HT1080 (cell line): ENCODE measurements around the gene PCSK1. TPM values are rescaled to one million over a fixed set of nuclear protein-coding genes. Genes with fewer than 3 reads are reported as not detected.
"Not testable (repeated sequence)": the region's sequence is repeated elsewhere in the genome, so short reads cannot be mapped to it uniquely, and the experiment has no call there.

Source experiments
- DNase-seq: peaks from one replicate; pipeline ENCODE4 v3.0.0-alpha.2; 2015; ENCODE audit warnings: low read depth
- total RNA-seq: library from RNA; depleted of rRNA; stranded (reverse); fragments of >200 nt; shearing (Covaris generic); gene quantifications from 2 replicates; pipeline ENCODE4 v1.2.3, GENCODE V29; 2014; rRNA removed

PCSK1 gene
- total RNA-seq, 1 experiment from 2014 or later, result 0.43 TPM

GRCh38 chr5:96373381-96373733 is 59.7 kb downstream of the PCSK1 start:
- no peak for DNase-seq

DNA sequence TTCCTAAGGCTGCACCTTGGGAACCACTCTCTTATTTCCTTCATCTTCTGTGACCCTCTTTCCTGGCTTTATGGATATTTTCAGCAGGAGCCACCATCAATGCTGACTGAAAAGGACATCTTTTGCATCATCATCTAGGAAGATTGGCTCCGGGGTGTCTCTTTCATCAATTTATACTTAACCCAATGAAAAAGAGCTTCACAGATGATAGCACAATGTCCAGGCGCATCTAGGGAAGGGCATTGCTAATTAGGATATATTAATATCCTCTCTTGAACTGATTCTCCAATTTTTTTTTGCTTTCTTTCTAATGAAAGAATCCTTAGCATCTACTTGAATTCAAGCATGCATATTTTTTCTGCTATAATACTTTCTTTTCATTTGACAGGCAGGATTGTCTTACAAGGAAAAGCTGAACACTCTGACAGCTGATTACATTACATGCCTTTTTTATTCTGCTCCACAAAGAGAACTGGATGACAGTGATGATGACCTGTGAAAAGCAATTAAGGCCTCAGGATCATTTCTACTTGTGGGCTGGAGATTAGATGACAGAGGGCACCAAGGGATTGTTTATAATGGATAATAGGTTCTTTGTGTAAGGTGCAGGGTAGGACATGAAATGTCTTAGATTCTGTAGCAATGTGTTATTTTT is 60.2 kb downstream of the PCSK1 start:
- no peak for DNase-seq

DNA sequence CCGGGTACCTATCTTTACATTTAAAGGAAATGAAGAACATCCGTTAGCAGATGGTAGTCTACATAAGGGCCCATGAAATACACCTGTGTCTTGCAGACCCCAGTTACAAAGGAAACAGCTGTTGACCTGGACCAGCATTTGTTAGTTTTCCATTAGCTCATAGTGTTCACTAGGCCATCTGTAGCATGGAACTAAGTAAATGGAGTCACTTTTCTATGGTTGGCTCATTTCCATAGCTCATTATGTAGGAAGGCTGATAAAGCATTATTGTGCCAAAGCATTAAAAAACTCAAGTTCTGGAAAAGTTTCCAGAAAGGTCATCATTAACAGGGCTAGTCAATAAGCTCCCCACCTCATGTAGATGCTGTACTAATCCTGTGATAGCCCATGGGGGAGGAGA is 62.1 kb downstream of the PCSK1 start:
- no peak for DNase-seq

GRCh38 chr5:96367337-96367736 is 65.7 kb downstream of the PCSK1 start:
- DNase-seq, result not testable (repeated sequence)

- DNase-seq, result no peak
Measured at GRCh38 chr5:96354237-96354636, 78.8 kb downstream of the PCSK1 start.

DNA sequence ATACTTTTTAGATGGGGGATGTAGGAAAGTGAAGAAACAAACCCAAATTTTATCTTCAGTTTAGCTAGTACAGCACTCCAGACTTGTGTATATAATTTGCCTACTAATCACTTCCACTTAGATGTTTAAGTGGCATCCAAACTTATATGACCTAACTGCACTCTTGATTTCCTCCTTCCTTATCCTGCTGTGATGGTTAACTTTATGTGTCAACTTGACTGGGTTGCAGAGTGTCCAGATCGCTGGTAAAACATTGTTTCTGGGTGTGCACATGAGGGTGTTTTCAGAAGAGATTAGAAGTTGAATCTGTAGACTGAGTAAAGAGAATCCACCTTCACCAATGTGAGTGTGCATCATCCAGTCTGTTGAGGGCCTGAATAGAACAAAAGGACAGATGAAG is 79.8 kb downstream of the PCSK1 start:
- DNase-seq, result no peak

DNA sequence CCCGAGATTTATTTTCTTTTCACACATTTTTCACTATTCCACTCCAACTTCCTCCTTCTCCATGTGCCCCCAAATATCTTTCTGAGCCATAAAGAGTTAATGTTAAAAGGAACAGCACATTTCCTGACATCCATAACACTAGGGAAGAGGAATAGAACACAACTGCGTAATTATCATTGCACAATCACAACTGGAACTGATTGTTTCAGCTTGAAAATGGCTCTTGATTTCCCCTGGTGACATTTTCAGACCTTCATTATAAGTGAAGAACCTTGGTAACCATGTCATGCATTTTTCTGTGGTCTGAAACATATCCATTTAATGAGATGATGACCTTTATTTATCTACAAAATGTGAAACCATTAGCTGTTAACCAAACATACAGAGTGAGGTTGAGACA is 82.4 kb downstream of the PCSK1 start:
- DNase-seq, result no peak

- DNase-seq, result no peak
Measured at GRCh38 chr5:96348536-96348935, 84.5 kb downstream of the PCSK1 start.

GRCh38 chr5:96347502-96348292 is 85.4 kb downstream of the PCSK1 start:
- DNase-seq, result peak; percentile 47

- peak; percentile 65 for DNase-seq
Measured at GRCh38 chr5:96344678-96345577, 88.1 kb downstream of the PCSK1 start.

DNA sequence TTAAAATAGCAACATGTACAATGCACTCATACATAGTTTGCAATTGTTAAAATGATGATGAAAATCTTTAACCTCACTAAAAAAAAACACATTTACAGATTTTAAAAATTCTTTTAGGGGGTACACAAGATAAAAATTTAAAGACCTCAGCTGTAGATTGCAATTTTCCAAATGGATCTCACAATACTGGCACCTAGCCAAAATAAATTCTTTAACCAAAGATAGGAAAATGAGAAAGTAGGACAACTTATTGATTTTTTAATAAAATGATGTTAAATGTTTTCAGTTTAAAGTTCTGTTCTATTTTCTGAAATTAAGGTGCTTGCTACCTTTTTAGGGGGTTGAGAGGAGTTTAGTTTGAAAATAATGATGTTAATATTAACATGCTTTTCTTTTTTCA is 90.0 kb downstream of the PCSK1 start:
- DNase-seq, result no peak

GRCh38 chr5:96342581-96342980 is 90.5 kb downstream of the PCSK1 start:
- DNase-seq, result no peak

Other genes starting within 250 kb of the PCSK1 start
- 110 and 123 TPM in 2 replicates for gene CAST, start 229.1 kb upstream of the PCSK1 start, total RNA-seq